ENCODE data around the gene LAMA2. TPM values are rescaled to one million over a fixed set of nuclear protein-coding genes. Genes with fewer than 3 reads are reported as not detected.

The LAMA2 gene
- polyA plus RNA-seq, 1 donor from 2014 or later, result 2.5 TPM

DNA sequence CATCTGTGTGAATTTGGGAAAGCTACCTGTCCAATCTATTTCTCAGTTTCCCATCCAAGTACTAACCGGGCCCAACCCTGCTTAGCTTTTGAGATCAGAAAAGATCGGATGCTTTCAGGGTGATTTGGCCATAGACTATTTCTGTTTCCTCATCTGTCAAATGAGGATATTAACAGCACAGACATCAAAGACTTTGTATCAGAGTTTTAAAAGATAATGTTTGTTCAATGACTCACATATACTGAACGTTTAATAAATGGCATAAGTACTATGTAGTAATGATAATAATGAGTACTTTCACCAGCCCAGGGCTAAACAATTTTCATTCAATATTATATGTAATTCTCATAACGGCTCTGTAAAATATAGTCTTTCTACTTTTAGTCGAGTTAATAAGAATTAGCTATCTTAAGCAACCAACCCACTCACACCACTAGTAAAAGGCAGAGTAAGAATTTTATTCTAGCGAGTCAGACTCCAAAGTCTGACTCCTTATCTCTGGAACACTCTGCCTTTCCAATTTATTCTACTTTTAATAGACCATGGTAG lies 610.5 kb downstream of the LAMA2 start:
- Histone ChIP-seq H3F3A (ENCODE audit: insufficient read depth, low read length, poor library complexity, severe bottlenecking) (no peaks in the 10 kb centered on the region), H3K4me2 (ENCODE audit: low read length) (no peak overlapping the region), H3K9ac (ENCODE audit: low read length) (no peak overlapping the region), H4K20me1 (ENCODE audit: insufficient read depth) (no peaks in the 10 kb centered on the region), H3K79me2 (replicated peaks; ENCODE audit: insufficient read depth, low read length) (no peaks in the 10 kb centered on the region), H3K27ac (ENCODE audit: low read length) (no peak overlapping the region), H3K36me3 (ENCODE audit: insufficient read depth, low read length) (no peaks in the 10 kb centered on the region), H3K9me3 (ENCODE audit: low read length) (no peaks in the 10 kb centered on the region), H3K9me2 (ENCODE audit: insufficient read depth, low read length) (no peaks in the 10 kb centered on the region), H3K4me3 (ENCODE audit: low read length) (no peak overlapping the region), H2AFZ (ENCODE audit: low read depth, low read length) (no peak overlapping the region), H3K27me3 (ENCODE audit: insufficient read depth, low read depth, low read length) (no peaks in the 10 kb centered on the region)
- TF ChIP-seq SMC3 (conservative IDR thresholded peaks at IDR 0.05; ENCODE audit: poor library complexity) (no peak), TAF1 (IDR thresholded peaks at IDR 0.05; ENCODE audit: low read depth) (no peak), MXI1 (conservative IDR thresholded peaks at IDR 0.05; ENCODE audit: poor library complexity, severe bottlenecking) (no peak), EZH2 (IDR thresholded peaks at IDR 0.05; ENCODE audit: borderline replicate concordance, insufficient read depth, low read length, poor library complexity, severe bottlenecking) (no peak), EP300 (conservative IDR thresholded peaks at IDR 0.05; ENCODE audit: poor library complexity, severe bottlenecking) (no peak), RAD21 (conservative IDR thresholded peaks at IDR 0.05) (no peak), POLR2AphosphoS5 (IDR thresholded peaks at IDR 0.05) (no peak)
- TF ChIP-seq, protein P1, sequence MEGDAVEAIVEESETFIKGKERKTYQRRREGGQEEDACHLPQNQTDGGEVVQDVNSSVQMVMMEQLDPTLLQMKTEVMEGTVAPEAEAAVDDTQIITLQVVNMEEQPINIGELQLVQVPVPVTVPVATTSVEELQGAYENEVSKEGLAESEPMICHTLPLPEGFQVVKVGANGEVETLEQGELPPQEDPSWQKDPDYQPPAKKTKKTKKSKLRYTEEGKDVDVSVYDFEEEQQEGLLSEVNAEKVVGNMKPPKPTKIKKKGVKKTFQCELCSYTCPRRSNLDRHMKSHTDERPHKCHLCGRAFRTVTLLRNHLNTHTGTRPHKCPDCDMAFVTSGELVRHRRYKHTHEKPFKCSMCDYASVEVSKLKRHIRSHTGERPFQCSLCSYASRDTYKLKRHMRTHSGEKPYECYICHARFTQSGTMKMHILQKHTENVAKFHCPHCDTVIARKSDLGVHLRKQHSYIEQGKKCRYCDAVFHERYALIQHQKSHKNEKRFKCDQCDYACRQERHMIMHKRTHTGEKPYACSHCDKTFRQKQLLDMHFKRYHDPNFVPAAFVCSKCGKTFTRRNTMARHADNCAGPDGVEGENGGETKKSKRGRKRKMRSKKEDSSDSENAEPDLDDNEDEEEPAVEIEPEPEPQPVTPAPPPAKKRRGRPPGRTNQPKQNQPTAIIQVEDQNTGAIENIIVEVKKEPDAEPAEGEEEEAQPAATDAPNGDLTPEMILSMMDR (IDR thresholded peaks at IDR 0.05; ENCODE audit: poor library complexity, severe bottlenecking), result no peak
- TF ChIP-seq, protein P2, sequence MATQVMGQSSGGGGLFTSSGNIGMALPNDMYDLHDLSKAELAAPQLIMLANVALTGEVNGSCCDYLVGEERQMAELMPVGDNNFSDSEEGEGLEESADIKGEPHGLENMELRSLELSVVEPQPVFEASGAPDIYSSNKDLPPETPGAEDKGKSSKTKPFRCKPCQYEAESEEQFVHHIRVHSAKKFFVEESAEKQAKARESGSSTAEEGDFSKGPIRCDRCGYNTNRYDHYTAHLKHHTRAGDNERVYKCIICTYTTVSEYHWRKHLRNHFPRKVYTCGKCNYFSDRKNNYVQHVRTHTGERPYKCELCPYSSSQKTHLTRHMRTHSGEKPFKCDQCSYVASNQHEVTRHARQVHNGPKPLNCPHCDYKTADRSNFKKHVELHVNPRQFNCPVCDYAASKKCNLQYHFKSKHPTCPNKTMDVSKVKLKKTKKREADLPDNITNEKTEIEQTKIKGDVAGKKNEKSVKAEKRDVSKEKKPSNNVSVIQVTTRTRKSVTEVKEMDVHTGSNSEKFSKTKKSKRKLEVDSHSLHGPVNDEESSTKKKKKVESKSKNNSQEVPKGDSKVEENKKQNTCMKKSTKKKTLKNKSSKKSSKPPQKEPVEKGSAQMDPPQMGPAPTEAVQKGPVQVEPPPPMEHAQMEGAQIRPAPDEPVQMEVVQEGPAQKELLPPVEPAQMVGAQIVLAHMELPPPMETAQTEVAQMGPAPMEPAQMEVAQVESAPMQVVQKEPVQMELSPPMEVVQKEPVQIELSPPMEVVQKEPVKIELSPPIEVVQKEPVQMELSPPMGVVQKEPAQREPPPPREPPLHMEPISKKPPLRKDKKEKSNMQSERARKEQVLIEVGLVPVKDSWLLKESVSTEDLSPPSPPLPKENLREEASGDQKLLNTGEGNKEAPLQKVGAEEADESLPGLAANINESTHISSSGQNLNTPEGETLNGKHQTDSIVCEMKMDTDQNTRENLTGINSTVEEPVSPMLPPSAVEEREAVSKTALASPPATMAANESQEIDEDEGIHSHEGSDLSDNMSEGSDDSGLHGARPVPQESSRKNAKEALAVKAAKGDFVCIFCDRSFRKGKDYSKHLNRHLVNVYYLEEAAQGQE (IDR thresholded peaks at IDR 0.05; ENCODE audit: borderline replicate concordance), result no peak

DNA sequence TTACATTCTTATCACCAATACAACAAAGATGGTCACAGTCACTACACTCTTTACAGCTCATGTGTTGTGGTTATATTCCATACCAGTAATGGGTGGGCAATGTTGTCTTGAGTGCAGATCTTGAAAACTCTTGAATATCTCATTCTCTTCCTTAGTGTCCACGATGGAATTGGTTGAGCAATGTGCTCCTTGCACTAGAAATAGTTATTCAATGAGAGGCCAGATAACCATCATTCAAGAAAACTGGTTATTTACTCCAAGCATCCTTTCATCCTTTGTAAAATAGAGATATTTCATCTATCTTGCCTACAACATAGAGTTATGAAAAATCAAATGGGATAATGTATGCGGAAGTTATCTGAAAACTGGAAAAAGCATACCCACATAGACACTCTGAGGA lies 611.2 kb downstream of the LAMA2 start:
- no peak overlapping the region for H3K4me2 ChIP-seq (ENCODE audit: low read length)
- no peaks in the 10 kb centered on the region for H3K36me3 ChIP-seq (ENCODE audit: insufficient read depth, low read length)
- no peaks in the 10 kb centered on the region for H3K9me2 ChIP-seq (ENCODE audit: insufficient read depth, low read length)

More for the DNA sequence above, 611.2 kb downstream of the LAMA2 start:
- Histone ChIP-seq H2AFZ (ENCODE audit: low read depth, low read length) (no peak overlapping the region), H3K27me3 (ENCODE audit: insufficient read depth, low read depth, low read length) (no peaks in the 10 kb centered on the region), H3K9ac (ENCODE audit: low read length) (no peak overlapping the region), H3K9me3 (ENCODE audit: low read length) (no peaks in the 10 kb centered on the region), H3K27ac (ENCODE audit: low read length) (no peak overlapping the region), H3K4me3 (ENCODE audit: low read length) (no peak overlapping the region), H4K20me1 (ENCODE audit: insufficient read depth) (no peaks in the 10 kb centered on the region), H3F3A (ENCODE audit: insufficient read depth, low read length, poor library complexity, severe bottlenecking) (no peaks in the 10 kb centered on the region), H3K79me2 (replicated peaks; ENCODE audit: insufficient read depth, low read length) (no peaks in the 10 kb centered on the region)
- TF ChIP-seq POLR2AphosphoS5 (IDR thresholded peaks at IDR 0.05) (no peak), TAF1 (IDR thresholded peaks at IDR 0.05; ENCODE audit: low read depth) (no peak), SMC3 (conservative IDR thresholded peaks at IDR 0.05; ENCODE audit: poor library complexity) (no peak), EP300 (conservative IDR thresholded peaks at IDR 0.05; ENCODE audit: poor library complexity, severe bottlenecking) (no peak), EZH2 (IDR thresholded peaks at IDR 0.05; ENCODE audit: borderline replicate concordance, insufficient read depth, low read length, poor library complexity, severe bottlenecking) (no peak), MXI1 (conservative IDR thresholded peaks at IDR 0.05; ENCODE audit: poor library complexity, severe bottlenecking) (no peak), RAD21 (conservative IDR thresholded peaks at IDR 0.05) (no peak)
- TF ChIP-seq, protein P2 (IDR thresholded peaks at IDR 0.05; ENCODE audit: borderline replicate concordance), result no peak
- TF ChIP-seq, protein P1 (IDR thresholded peaks at IDR 0.05; ENCODE audit: poor library complexity, severe bottlenecking), result no peak
